B cell (primary cell): ENCODE results near the gene SH3GL1.

Experiments
- CTCF ChIP-seq: fragments of 200-600 bp; IDR thresholded peaks from one replicate; pipeline ENCODE4 v1.8.0; 2022; ENCODE audit warnings: antibody characterized with exemption, mild to moderate bottlenecking
- EZH2 ChIP-seq: IDR thresholded peaks from 2 replicates; pipeline ENCODE4 v1.6.1; 2012; ENCODE audit warnings: borderline replicate concordance, low read depth, mild to moderate bottlenecking, moderate library complexity, low read length; ENCODE audit not compliant: insufficient read depth, poor library complexity, severe bottlenecking

GRCh38 chr19:4328243-4328990 is 71.9 kb downstream of the SH3GL1 start:
- no peak for TF ChIP-seq CTCF
- no peak for TF ChIP-seq EZH2
